Left lung (tissue), 10 donors: ENCODE measurements around the gene SBNO2. TPM values are rescaled to one million over a fixed set of nuclear protein-coding genes. Genes with fewer than 3 reads are reported as not detected.

Experiments
- ATAC-seq: fragments of 200-7000 bp; cut with Tn5 transposase; one replicate; pipeline ENCODE4 v1.9.1; 2020; ENCODE audit warnings: moderate library complexity
- DNase-seq, 4 donors: peaks; one replicate each; pipeline ENCODE4 v3.0.0-alpha.2; 2013 to 2020
- H3K27ac ChIP-seq, 2 donors: fragments of 200-600 bp; sonication (generic) in 1 of 2; one replicate each; pipeline versions ENCODE4 v1.5.0 to v1.8.0; 2020 to 2021
- H3K27me3 ChIP-seq, 2 donors: fragments of 200-600 bp; sonication (generic) in 1 of 2; one replicate each; pipeline versions ENCODE4 v1.5.0 to v1.8.0; 2020 to 2021
- H3K36me3 ChIP-seq, 2 donors: fragments of 200-600 bp; sonication (generic) in 1 of 2; one replicate each; pipeline versions ENCODE4 v1.5.0 to v1.8.0; 2020 to 2021
- H3K4me1 ChIP-seq, 2 donors: fragments of 200-600 bp; one replicate each; pipeline ENCODE4 v1.8.0; 2021
- H3K4me3 ChIP-seq, 2 donors: fragments of 200-600 bp; sonication (generic) in 1 of 2; one replicate each; pipeline versions ENCODE4 v1.5.0 to v1.8.0; 2020 to 2021; ENCODE audit warnings: mild to moderate bottlenecking in 1 of 2
- H3K9me3 ChIP-seq, 2 donors: fragments of 200-600 bp; sonication (generic) in 1 of 2; one replicate each; pipeline versions ENCODE4 v1.5.0 to v1.8.0; 2020 to 2021
- intact Hi-C, 2 donors: fragments of 100-400 bp; cut with DNase I; formaldehyde crosslinking; loops; one replicate each; pipeline versions ENCODE4 v1.11.2 to v1.14.2; 2022
- polyA plus RNA-seq, 6 donors: library from polyadenylated mRNA; unstranded; fragments of 120-200 nt; gene quantifications; one replicate each; pipeline ENCODE4 v1.2.1, GENCODE V29; 2013; ENCODE audit not compliant: insufficient read length in 6 of 6
- total RNA-seq, 2 donors: library from RNA; stranded (reverse); fragmentation: NEBNext Ultra II Directional; extraction: Animal tissue kit (Norgen Biotek cat#: 25700); gene quantifications; one replicate each; pipeline ENCODE4 v1.2.1, GENCODE V29; 2021
- TF ChIP-seq, protein P1 (sequence below), 2 donors: fragments of 200-600 bp; sonication (generic) in 1 of 2; IDR thresholded peaks; one replicate each; pipeline versions ENCODE4 v1.5.0 to v1.8.0; 2021; ENCODE audit warnings: antibody characterized with exemption in 2 of 2
- donor health status: DM: no; HTN: yes; CAD: no.
- donor health status: DM: no; HTN: no; CAD: no.

Gene SBNO2
- total and polyA plus RNA-seq, 8 donors = 17.9 to 119 (median 23.7) TPM

DNA sequence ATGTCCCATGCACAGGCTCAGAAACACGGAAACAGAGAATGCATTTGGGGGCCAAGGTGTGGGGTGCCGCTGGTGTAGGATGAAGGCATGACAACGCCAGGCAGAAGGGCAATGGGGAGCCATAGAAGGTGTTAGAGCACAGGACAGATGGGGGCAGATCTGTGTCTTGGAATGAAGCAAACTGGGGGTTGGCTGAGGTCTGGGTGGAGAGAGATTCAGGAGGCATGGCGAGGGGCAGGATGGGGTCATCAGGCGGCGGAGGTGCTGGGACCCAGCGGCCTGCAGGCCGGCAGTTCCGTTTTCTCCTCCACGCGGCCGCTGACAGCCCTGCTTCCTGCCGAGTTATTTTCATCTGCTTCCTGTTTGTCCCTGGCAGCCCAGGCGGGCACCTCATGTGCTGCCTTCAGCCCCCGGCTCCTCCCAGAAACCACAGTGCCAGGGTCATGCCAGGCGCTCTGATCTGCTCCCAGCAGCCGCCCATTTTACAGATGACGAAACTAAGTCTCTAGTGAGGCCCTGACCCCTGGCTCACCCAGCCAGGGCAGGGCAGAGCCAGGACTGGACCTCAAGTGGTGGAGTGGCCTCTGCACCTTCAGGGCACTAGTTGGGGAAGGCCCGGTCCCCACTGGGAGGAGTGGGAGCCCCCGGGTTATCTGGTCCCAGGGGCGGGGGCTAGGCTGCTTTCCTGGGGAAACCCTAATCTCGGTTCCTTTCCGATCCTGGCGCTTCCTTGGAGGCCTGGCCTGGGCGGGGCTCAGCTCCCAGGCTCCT is 104.9 kb downstream of the SBNO2 start:
- TF ChIP-seq, protein P1, sequence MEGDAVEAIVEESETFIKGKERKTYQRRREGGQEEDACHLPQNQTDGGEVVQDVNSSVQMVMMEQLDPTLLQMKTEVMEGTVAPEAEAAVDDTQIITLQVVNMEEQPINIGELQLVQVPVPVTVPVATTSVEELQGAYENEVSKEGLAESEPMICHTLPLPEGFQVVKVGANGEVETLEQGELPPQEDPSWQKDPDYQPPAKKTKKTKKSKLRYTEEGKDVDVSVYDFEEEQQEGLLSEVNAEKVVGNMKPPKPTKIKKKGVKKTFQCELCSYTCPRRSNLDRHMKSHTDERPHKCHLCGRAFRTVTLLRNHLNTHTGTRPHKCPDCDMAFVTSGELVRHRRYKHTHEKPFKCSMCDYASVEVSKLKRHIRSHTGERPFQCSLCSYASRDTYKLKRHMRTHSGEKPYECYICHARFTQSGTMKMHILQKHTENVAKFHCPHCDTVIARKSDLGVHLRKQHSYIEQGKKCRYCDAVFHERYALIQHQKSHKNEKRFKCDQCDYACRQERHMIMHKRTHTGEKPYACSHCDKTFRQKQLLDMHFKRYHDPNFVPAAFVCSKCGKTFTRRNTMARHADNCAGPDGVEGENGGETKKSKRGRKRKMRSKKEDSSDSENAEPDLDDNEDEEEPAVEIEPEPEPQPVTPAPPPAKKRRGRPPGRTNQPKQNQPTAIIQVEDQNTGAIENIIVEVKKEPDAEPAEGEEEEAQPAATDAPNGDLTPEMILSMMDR (IDR thresholded peaks at IDR 0.05) = peak in 1 of 2 donors; percentile 22
- Histone ChIP-seq H3K4me3 (peak overlapping the region in 1 of 2 donors; percentile 85), H3K36me3 (peaks cover 0 to 36% of the 10 kb centered on the region in 2 donors), H3K4me1 (peaks cover 9 to 90% of the 10 kb centered on the region in 2 donors), H3K27ac (peak overlapping the region; percentile 55 to 92), H3K27me3 (peaks cover 10 to 41% of the 10 kb centered on the region in 2 donors), H3K9me3 (no peaks in the 10 kb centered on the region)
- DNase-seq (peak in 2 of 4 donors; percentile 89 to 95), ATAC-seq (peak; percentile 7)
- intact Hi-C loops = no loop called here

DNA sequence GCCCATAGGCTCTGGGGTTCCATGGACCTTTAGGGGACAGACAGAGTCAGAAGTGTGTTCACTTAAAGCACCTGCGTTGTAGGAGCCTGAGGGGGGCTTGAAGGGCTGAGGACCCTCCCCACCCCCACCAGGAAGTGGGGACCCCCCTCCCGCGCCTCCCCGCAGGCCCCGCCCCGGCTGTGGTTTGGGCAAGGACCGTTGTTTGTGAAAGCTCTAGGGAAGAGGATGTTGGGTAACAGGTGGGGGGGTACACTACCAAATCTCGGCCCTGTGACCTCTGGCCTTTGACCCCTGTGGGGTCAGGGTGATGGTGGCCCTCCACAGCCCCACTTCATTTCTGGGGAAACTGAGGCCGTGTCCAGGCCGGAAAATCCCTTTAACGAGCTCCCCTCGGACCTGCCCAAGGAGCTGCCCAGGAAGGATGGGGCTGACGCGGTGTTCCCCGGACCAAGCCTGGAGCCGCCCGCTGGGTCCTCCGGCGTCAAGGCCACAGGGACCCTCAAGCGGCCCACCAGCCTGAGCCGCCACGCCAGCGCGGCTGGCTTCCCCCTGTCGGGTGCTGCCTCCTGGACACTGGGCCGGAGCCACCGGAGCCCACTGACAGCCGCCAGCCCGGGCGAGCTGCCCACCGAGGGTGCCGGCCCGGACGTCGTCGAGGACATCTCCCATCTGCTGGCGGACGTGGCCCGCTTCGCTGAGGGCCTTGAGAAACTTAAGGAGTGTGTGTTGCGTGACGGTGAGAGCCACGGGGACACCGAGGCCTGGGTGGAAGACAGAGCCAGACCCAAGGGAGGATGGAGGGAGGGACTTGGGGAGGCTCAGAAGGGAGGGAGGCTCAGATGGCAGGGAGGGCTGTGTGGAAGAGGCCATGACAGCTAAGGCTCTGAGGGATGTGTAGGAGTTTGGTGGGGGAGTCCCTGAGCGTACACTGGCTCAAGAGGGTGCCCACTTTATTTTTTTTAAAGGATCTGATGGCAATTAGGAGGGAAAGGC is 105.8 kb downstream of the SBNO2 start:
- H3K36me3 ChIP-seq = peaks cover 0 to 27% of the 10 kb centered on the region in 2 donors
- peak overlapping the region; percentile 41 to 85 for H3K4me3 ChIP-seq
- ATAC-seq (no peak), DNase-seq (peak in 2 of 4 donors; percentile 68 to 92)
- no peaks in the 10 kb centered on the region for H3K9me3 ChIP-seq
- peaks cover 10 to 41% of the 10 kb centered on the region in 2 donors for H3K27me3 ChIP-seq
- peaks cover 6 to 89% of the 10 kb centered on the region in 2 donors for H3K4me1 ChIP-seq
- intact Hi-C loops = no loop called here
- TF ChIP-seq, protein P1 (IDR thresholded peaks at IDR 0.05) = no peak
- H3K27ac ChIP-seq = peak overlapping the region; percentile 75 to 92

DNA sequence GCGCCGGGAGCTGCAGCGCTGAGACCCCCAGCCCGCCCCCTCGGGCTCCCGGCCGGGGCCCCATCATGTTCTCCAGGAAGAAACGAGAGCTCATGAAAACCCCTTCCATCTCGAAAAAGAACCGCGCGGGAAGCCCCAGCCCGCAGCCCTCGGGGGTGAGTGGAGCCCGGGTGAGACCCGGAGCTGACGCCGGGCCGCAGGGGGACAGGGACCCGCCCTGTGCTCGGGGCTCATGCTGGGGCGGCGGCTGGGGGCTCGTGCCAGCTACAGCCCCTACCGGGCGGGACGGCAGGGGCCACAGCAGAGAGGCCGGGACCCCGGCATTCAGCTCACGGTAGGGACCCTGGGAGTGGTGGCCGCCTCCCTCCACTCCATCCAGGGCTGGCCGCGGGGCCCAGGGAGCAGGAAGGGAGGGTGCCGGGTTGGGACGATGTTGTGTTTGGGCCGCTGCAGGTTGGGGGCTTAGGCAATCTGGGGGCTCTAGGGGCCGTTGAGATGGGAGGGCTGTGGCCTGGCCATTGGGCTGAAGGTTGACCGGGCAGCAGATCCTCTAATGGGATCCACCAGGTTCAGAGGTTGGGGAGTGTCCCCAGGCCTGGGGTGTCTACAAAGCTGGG is 106.6 kb downstream of the SBNO2 start:
- Histone ChIP-seq H3K36me3 (peaks cover 0 to 19% of the 10 kb centered on the region in 2 donors), H3K27ac (peak overlapping the region; percentile 75 to 92), H3K4me1 (peaks cover 6 to 82% of the 10 kb centered on the region in 2 donors), H3K27me3 (peaks cover 10 to 41% of the 10 kb centered on the region in 2 donors), H3K9me3 (no peaks in the 10 kb centered on the region), H3K4me3 (peak overlapping the region; percentile 41 to 85)
- intact Hi-C loops = no loop called here
- ATAC-seq (no peak), DNase-seq (no peak)
- TF ChIP-seq, protein P1 (IDR thresholded peaks at IDR 0.05) = no peak

DNA sequence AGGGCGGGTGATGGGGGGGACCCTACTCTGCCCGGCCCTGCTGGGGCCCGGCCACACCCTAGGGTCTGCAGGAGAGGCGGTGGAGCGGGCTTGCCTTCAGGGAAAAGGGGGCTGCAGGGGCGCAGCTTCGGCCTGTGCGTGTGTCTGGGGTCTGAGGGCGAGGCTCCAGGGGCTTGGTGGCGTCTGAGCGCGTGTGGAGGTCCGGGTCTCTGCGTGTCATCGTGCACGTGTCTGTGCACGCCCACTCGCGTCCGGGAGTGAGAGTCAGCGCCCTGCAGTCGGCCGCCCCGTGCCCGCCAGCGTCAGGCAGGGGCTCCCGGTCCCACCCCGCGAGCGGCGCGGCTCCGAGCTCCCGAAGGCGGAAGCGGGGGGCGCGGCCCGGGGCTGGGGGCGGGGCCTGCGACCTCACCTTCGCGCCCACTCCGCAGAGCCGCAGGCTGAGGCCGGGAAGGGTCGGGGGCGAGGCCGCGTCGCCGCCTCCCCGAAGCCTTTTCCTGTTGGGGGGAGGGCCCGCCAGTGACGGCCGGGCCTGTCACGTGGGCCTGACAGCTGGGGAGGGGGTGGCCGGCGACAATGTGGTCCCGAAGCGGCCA is 107.2 kb downstream of the SBNO2 start, which contains the start of gene ARHGAP45:
TSS of gene ARHGAP45 (plus strand) at position 420 of the 593 bp plus-strand sequence. CDS start 239 bp downstream, outside the sequence.
- intact Hi-C loops = no loop called here
- H3K36me3 ChIP-seq = peaks cover 0 to 13% of the 10 kb centered on the region in 2 donors
- H3K4me3 ChIP-seq = peak within 1 kb of the TSS; percentile 41 to 85
- TF ChIP-seq, protein P1 (IDR thresholded peaks at IDR 0.05) = no peak
- peaks cover 10 to 41% of the 10 kb centered on the region in 2 donors for H3K27me3 ChIP-seq
- H3K27ac ChIP-seq = peak within 1 kb of the TSS; percentile 75 to 92
- peak in 2 of 4 donors; percentile 70 to 93 for DNase-seq
- peaks cover 6 to 76% of the 10 kb centered on the region in 2 donors for H3K4me1 ChIP-seq
- ATAC-seq = peak; percentile 14
- no peaks in the 10 kb centered on the region for H3K9me3 ChIP-seq
